GM12878 (cell line): ENCODE measurements around the gene GAK. TPM values are rescaled to one million over a fixed set of nuclear protein-coding genes. Genes with fewer than 3 reads are reported as not detected.

Experiments used
- ATAC-seq: fragments of 200-7000 bp; cut with Tn5 transposase; 3 replicates; pipeline ENCODE4 v1.9.1; 2020; ENCODE audit warnings: mild to moderate bottlenecking, moderate library complexity
- BruUV-seq: library from RNA; stranded (reverse); fragments of 400-500 nt; replicated peaks from 2 replicates; lab custom pipeline; 2021; lab: Mats Ljungman, UMichigan
- CTCF ChIA-PET: fragments of 300-600 bp; sonication (Branson Sonifier 250); formaldehyde crosslinking; extraction: SDS; loops from one replicate; lab custom pipeline; 2021; ENCODE audit warnings: inconsistent platforms; lab: Yijun Ruan, JAX
- POLR2A ChIA-PET: fragments of 350-600 bp; formaldehyde crosslinking; extraction: SDS; loops from one replicate; lab custom pipeline; 2021; ENCODE audit warnings: inconsistent platforms; lab: Charles Lee
- RAD21 ChIA-PET: fragments of 300-600 bp; sonication (Branson Sonifier 250); formaldehyde crosslinking; loops from one replicate; lab custom pipeline; 2023; ENCODE audit warnings: antibody characterized with exemption; ENCODE audit not compliant: unreplicated experiment; lab: Charles Lee
- SMC1A ChIA-PET: fragments of 300-600 bp; sonication (Branson Sonifier 250); formaldehyde crosslinking; loops from one replicate; lab custom pipeline; 2023; ENCODE audit not compliant: unreplicated experiment, uncharacterized antibody; lab: Charles Lee
- DNase-seq: peaks from one replicate; pipeline ENCODE4 v3.0.0-alpha.2; 2011; ENCODE audit warnings: low read depth, low spot score
- FAIRE-seq: peaks from 3 replicates; lab custom pipeline; 2011; peaks lifted over from hg19 to GRCh38; lab: Jason Lieb, UNC
- H2AFZ ChIP-seq: 2 replicates; pipeline ENCODE4 v1.6.0; 2011; ENCODE audit warnings: low read depth, low read length, control low read depth; ENCODE audit not compliant: control insufficient read depth
- H3K27ac ChIP-seq: 2 replicates; pipeline ENCODE4 v1.5.1; 2011; ENCODE audit warnings: control low read depth; ENCODE audit not compliant: control insufficient read depth, insufficient read depth
- H3K27me3 ChIP-seq, 2 experiments: replicated peaks in 1 of 2; 2 replicates each; pipeline versions ENCODE4 v1.6.0 to v1.6.1; 2011; ENCODE audit warnings: low read length in 1 of 2; ENCODE audit not compliant: control insufficient read depth in 2 of 2, insufficient read depth in 2 of 2
- H3K36me3 ChIP-seq, 2 experiments: 2 replicates each; pipeline ENCODE4 v1.5.1; 2011; ENCODE audit warnings: low read length in 1 of 2; ENCODE audit not compliant: control insufficient read depth in 2 of 2, insufficient read depth in 2 of 2
- H3K4me1 ChIP-seq: 2 replicates; pipeline ENCODE4 v1.6.1; 2011; ENCODE audit warnings: mild to moderate bottlenecking, low read length, moderate library complexity, mixed read lengths; ENCODE audit not compliant: control insufficient read depth, insufficient read depth
- H3K4me2 ChIP-seq: 2 replicates; pipeline ENCODE4 v1.6.0; 2011; ENCODE audit warnings: control low read depth; ENCODE audit not compliant: control insufficient read depth, insufficient read depth
- H3K4me3 ChIP-seq: fragments of 200-600 bp; sonication (generic); 2 replicates; pipeline ENCODE4 v1.5.1; 2016
- H3K79me2 ChIP-seq: 2 replicates; pipeline ENCODE4 v1.6.0; 2011; ENCODE audit warnings: low read length; ENCODE audit not compliant: control insufficient read depth, insufficient read depth
- H3K9ac ChIP-seq: 2 replicates; pipeline ENCODE4 v1.8.0; 2011; ENCODE audit warnings: low read length, control low read depth, mixed read lengths; ENCODE audit not compliant: control insufficient read depth, insufficient read depth
- H3K9me3 ChIP-seq: replicated peaks from 3 replicates; pipeline ENCODE4 v1.5.1; 2011; ENCODE audit warnings: mild to moderate bottlenecking, low read length; ENCODE audit not compliant: control insufficient read depth, insufficient read depth
- H4K20me1 ChIP-seq: 2 replicates; pipeline ENCODE4 v1.6.0; 2011; ENCODE audit not compliant: control insufficient read depth, insufficient read depth
- HCFC1 ChIP-seq: fragments of 150-350 bp; IDR thresholded peaks from 2 replicates; pipeline ENCODE4 v1.6.1; 2014; ENCODE audit warnings: low read length
- HDAC6 ChIP-seq: fragments of 200-600 bp; sonication (generic); IDR thresholded peaks from one replicate; pipeline ENCODE4 v1.8.0; 2017; ENCODE audit warnings: antibody characterized with exemption; ENCODE audit not compliant: unreplicated experiment
- IKZF1 ChIP-seq: fragments of 450-650 bp; conservative IDR thresholded peaks from 2 replicates; pipeline ENCODE4 v1.6.1; 2017; ENCODE audit warnings: antibody characterized with exemption, mild to moderate bottlenecking
- NR2C1 ChIP-seq: fragments of 450-650 bp; IDR thresholded peaks from 2 replicates; pipeline ENCODE4 v1.6.1; 2017; ENCODE audit warnings: antibody characterized with exemption, mild to moderate bottlenecking, moderate library complexity
- PAX5 ChIP-seq: IDR thresholded peaks from 2 replicates; pipeline ENCODE4 v1.6.1; 2011; ENCODE audit warnings: low read depth, low read length, borderline replicate concordance
- TARDBP ChIP-seq: IDR thresholded peaks from 2 replicates; pipeline ENCODE4 v1.6.1; 2016; ENCODE audit warnings: borderline replicate concordance
- WGBS: methylation state at CpG from one replicate; pipeline ENCODE4 v1.1.6; 2016; ENCODE audit warnings: low lambda C conversion rate; ENCODE audit not compliant: insufficient replicate concordance, insufficient coverage; ENCODE audit errors: missing lambda C conversion rate; 5-methylcytosine and 5-hydroxymethylcytosine counted together
- in situ Hi-C: fragments of 300-500 bp; cut with MboI; formaldehyde crosslinking; loops from 9 replicates; pipeline ENCODE4 v1.14.3; 2018; ENCODE audit warnings: mixed read lengths
- intact Hi-C: fragments of 100-400 bp; cut with micrococcal nuclease; formaldehyde crosslinking; loops from one replicate; pipeline ENCODE4 v1.14.2; 2022; ENCODE audit not compliant: unreplicated experiment
- polyA plus RNA-seq, 11 experiments: library from polyadenylated mRNA; depleted of rRNA in 4 of 11; unstranded in 6 of 11; stranded (reverse) in 5 of 11; fragments of >200 nt; fragmentation: Nextera tagmentation in 4 of 11; fragmentation: Illumina TruSeq in 1 of 11; extraction: Ambion mirVana in 4 of 11; extraction: Trizol in 1 of 11; gene quantifications; 1 replicate in 1 of 11; 2 replicates in 10 of 11; pipeline versions ENCODE4 v1.2.1 to v1.2.3, GENCODE V29; 2011 to 2016; ENCODE audit warnings: inconsistent platforms in 2 of 11, missing spikeins in 2 of 11, low read depth in 1 of 11
- total RNA-seq, 4 experiments: library from RNA; depleted of rRNA in 3 of 4; stranded (reverse); fragments of >200 nt in 3 of 4; fragmentation: Illumina TruSeq in 1 of 4; extraction: Trizol in 1 of 4; gene quantifications; 2 replicates each; pipeline versions ENCODE4 v1.2.1 to v1.2.3, GENCODE V29; 2013 to 2021
- TF ChIP-seq, protein P1 (sequence below): fragments of 450-650 bp; IDR thresholded peaks from 2 replicates; pipeline ENCODE4 v1.6.1; 2017; ENCODE audit warnings: mild to moderate bottlenecking, moderate library complexity

The GAK gene
- total and polyA plus RNA-seq, 10 of the 15 experiments (the other 5 are each of a cell fraction or from before 2014, with no cell fraction given): 0.82 to 127 (median 53.8) TPM

DNA sequence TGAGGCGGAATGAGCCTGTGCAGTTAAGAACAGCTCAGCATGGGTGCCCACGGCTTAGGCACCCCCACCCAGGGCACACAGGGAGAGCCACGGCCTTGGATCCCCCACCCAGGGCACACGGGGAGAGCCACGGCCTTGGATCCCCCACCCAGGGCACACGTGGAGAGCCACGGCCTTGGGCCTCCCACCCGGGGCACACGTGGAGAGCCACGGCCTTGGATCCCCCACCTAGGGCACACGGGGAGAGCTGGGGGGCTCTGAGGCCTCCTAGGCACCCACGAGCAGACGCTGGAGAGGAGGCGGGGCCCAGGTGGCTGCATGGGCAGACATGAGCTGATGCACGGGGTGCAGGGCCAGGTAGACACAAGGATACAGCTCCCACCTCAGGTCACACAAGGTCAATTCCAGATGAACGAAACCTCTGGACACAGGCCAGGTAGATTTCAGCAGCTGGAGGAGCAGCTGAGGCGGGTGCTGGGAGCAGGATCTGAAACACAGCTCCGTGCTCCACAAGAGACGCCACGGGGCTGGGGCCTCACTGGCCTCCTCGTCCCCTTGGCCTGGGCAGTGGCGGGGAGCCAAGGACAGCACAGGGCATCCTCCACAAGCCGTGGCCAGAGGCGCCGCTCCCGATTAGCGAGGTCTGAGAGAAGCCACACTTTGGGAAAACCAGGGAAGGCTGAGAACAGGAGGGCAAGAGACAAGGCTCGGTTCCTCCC is 30.8 kb downstream of the GAK start:
- TF ChIP-seq PAX5 (no peak), IKZF1 (no peak), NR2C1 (no peak), HCFC1 (no peak), HDAC6 (no peak), TARDBP (no peak)
- TF ChIP-seq, protein P1, sequence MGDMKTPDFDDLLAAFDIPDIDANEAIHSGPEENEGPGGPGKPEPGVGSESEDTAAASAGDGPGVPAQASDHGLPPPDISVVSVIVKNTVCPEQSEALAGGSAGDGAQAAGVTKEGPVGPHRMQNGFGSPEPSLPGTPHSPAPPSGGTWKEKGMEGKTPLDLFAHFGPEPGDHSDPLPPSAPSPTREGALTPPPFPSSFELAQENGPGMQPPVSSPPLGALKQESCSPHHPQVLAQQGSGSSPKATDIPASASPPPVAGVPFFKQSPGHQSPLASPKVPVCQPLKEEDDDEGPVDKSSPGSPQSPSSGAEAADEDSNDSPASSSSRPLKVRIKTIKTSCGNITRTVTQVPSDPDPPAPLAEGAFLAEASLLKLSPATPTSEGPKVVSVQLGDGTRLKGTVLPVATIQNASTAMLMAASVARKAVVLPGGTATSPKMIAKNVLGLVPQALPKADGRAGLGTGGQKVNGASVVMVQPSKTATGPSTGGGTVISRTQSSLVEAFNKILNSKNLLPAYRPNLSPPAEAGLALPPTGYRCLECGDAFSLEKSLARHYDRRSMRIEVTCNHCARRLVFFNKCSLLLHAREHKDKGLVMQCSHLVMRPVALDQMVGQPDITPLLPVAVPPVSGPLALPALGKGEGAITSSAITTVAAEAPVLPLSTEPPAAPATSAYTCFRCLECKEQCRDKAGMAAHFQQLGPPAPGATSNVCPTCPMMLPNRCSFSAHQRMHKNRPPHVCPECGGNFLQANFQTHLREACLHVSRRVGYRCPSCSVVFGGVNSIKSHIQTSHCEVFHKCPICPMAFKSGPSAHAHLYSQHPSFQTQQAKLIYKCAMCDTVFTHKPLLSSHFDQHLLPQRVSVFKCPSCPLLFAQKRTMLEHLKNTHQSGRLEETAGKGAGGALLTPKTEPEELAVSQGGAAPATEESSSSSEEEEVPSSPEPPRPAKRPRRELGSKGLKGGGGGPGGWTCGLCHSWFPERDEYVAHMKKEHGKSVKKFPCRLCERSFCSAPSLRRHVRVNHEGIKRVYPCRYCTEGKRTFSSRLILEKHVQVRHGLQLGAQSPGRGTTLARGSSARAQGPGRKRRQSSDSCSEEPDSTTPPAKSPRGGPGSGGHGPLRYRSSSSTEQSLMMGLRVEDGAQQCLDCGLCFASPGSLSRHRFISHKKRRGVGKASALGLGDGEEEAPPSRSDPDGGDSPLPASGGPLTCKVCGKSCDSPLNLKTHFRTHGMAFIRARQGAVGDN: no peak
- intact Hi-C loops: no loop called here
- 88% methylated on average over 26 of the region's 28 CpGs for WGBS
- peaks cover 0 to 43% of the 10 kb centered on the region in 2 experiments; a peak in 3 of 4 replicates for H3K36me3 ChIP-seq
- no peak for DNase-seq
- no peak overlapping the region for H3K4me3 ChIP-seq
- no peaks in the 10 kb centered on the region; the same call in 2 of the 3 replicates for H3K9me3 ChIP-seq
- FAIRE-seq: no peak
- ChIA-PET SMC1A (no interaction called here), RAD21 (no interaction called here), POLR2A (no interaction called here), CTCF (no interaction called here)
- H3K9ac ChIP-seq: no peak overlapping the region
- in situ Hi-C loops: no loop called here
- no TSS peak for BruUV-seq
- no peaks in the 10 kb centered on the region for H3K4me1 ChIP-seq
- no peak overlapping the region for H3K27ac ChIP-seq
- H2AFZ ChIP-seq: no peak overlapping the region
- H4K20me1 ChIP-seq: no peaks in the 10 kb centered on the region
- no peak overlapping the region for H3K4me2 ChIP-seq
- no peak for ATAC-seq
- H3K27me3 ChIP-seq: no peaks in the 10 kb centered on the region
- no peaks in the 10 kb centered on the region for H3K79me2 ChIP-seq
